GM10266 (cell line): Measurements from ENCODE around the gene ASB15.

Experiments used
- DNase-seq: peaks from one replicate; pipeline ENCODE4 v3.0.0; 2012; ENCODE audit errors: extremely low spot score
- CTCF ChIP-seq: IDR thresholded peaks from 2 replicates; pipeline ENCODE4 v1.5.1; 2012; ENCODE audit warnings: mild to moderate bottlenecking, low read depth; ENCODE audit not compliant: control insufficient read depth, insufficient read depth; ENCODE audit errors: missing control alignments

The ASB15 gene

GRCh38 chr7:123599766-123600165 lies 1.9 kb upstream of the ASB15 start:
- no peak for TF ChIP-seq CTCF
- no peak for DNase-seq

GRCh38 chr7:123600876-123601275 lies 745 bp upstream of the ASB15 start:
- DNase-seq = no peak
- TF ChIP-seq CTCF = no peak

DNA sequence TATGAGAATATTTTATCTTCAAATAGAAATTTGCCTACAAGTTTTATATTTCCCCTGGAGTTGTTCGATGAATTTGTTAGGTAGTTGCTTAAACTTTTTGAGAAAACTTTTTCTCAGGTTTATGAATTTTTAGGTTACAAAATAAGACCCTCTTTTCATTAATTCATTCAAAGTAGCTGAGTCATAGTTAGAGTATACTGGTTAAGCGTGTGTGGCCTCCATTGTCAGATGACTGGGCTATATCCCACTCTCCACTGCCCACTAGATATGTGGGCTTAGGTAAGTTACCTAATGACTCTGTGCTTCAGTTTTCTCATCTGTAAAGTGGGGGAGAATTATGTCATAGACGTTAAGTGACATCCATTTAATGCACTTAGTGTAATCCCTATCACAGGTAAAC lies 1.0 kb downstream of the ASB15 start:
- TF ChIP-seq CTCF = no peak

GRCh38 chr7:123604739-123605138 lies 3.1 kb downstream of the ASB15 start:
- no peak for DNase-seq
- TF ChIP-seq CTCF = no peak

More for the DNA sequence above, 1.0 kb downstream of the ASB15 start:
- no peak for DNase-seq

DNA sequence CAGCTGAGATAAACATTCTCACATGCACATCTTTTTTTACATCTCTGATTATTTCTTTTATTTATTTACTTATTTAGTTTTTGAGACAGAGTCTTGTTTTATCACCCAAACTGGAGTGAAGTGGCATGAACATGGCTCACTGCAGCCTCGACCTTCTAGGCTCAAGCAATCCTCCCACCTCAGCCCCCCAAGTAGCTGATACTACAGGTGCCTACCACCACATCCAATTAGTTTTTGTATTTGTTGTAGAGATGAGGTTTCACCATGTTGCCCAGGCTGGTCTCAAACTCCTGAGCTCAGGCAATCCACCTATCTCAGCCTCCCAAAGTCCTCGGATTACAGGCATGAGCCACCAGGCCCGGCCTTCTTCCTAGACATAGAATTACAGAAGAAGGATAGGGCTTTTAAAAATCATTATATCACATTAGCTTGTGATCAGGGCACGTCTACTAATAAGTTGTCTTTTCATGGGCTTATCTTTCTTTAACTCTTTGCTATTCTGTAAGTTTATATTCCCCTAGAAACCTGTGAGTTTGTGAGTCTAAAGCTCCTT lies 5.9 kb downstream of the ASB15 start:
- TF ChIP-seq CTCF = no peak
- no peak for DNase-seq

DNA sequence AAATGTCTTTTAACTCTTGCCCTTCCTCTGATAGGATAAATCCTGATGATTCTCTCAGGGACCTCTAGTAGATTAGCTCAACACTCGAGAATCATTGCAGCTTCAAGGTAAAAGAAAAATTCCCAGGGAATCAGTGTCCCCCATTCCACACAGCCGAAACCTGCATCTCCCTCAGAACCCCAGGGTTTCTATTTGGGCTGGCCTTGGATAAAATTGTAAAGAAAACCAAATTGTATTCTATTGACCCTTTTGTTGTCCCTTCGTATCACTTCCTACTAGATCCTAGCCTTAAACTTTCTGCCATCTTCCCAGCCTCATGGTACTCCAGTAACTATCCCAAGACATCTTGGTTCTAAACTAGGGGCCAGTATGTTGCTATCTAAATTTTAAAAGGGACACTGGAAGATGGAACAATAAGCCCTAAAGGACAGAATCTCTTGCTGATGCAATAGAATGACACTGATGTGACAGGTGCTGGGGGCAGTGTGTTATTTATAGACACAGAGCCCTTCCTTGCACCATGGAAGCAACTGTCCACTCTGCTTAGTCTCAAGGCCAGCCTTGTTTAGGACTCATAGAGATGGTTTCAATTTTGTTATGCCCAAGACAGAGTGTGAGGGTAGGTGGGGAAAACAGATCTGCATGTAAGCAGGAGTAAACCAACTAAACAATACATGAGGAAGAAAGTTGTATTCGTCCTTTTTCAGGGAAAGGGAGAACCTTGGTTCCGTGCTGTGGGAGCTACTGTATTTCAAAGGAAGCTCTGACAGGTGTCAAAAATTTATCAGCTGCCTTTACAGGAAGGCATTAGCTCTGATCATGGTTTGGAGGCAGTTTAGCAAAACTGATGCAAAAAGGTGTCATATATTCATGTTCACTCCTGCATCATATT lies 7.6 kb downstream of the ASB15 start:
- no peak for TF ChIP-seq CTCF
- no peak for DNase-seq

DNA sequence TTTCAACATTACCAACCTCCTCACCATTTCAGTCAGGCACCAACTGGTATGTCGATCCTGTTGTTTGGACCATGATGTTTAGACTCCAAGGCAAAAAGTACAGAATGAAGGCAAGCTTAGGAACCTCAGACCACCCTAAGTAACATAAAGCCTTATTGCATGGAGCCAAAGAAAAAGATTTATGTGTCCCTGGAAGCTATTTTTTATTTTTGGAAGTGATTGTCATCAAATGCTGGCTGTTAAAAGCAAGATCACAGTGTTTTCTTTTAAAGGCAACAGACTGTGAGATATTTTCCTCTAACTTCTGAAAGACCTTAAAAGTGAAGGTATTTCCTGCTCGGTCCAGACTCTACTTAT lies 8.2 kb downstream of the ASB15 start:
- DNase-seq = no peak
- no peak for TF ChIP-seq CTCF
